KOPT-K1 (cell line): ENCODE measurements around the gene DRC1.
"Not testable (repeated sequence)": the region's sequence is repeated elsewhere in the genome, so short reads cannot be mapped to it uniquely, and the experiment has no call there.

Experiments used
- H3K27ac ChIP-seq: fragments of 200-600 bp; sonication (generic); 2 replicates; pipeline ENCODE4 v1.5.1; 2016; ENCODE audit warnings: antibody characterized with exemption, mild to moderate bottlenecking, low read depth, low read length; ENCODE audit not compliant: poor library complexity, severe bottlenecking
- H3K36me3 ChIP-seq: fragments of 200-600 bp; sonication (generic); 2 replicates; pipeline ENCODE4 v1.5.1; 2017; ENCODE audit warnings: antibody characterized with exemption, mild to moderate bottlenecking, low read length, moderate library complexity; ENCODE audit not compliant: insufficient read depth
- H3K9me3 ChIP-seq: fragments of 200-600 bp; sonication (generic); 2 replicates; pipeline ENCODE4 v1.5.1; 2017; ENCODE audit warnings: antibody characterized with exemption, low read length, mild to moderate bottlenecking; ENCODE audit not compliant: insufficient read depth, poor library complexity, severe bottlenecking

The DRC1 gene

DNA sequence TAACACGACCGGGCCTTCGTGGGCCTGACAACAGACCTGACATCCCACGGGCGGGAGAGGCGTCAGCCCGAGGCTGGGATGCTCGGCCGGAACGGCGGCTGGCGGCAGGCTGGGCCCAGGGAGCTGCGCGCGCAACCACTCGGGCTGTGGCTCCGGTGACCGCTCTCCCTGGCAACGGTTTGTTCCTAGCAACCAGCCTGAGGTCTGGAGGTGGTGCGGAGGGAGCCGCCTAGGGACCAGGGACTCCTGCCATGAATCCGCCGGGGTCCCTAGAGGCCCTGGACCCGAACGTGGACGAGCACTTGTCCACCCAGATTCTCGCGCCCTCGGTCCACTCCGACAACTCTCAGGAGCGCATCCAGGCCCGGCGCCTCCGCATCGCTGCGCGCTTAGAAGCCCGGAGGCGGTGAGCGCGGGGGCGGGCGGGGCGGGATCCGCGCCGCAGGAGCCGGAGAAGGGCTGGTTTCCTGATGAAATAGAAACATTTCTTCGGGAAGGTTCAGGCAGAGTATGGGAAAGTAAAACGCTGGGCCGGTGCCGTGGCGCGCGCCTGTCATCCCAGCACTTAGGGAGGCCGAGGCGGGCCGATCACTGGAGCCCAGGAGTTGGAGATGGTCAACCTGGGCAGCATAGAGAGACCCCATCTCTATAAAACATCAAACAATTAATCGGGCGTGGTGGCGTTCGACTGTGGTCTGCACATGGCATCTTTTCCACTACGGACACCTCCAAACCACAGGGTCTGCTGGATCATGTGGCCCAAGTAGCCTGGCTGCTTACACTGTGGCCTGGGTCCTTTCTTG lies at the start of gene DRC1:
Gene DRC1, plus strand, starts transcription at position 182 of the 803 bp plus-strand sequence. Its CDS starts 70 bp downstream, at position 252.
- H3K27ac ChIP-seq = no peak within 1 kb of the TSS
- H3K9me3 ChIP-seq = no peaks in the 10 kb centered on the region
- H3K36me3 ChIP-seq = no peaks in the 10 kb centered on the region

DNA sequence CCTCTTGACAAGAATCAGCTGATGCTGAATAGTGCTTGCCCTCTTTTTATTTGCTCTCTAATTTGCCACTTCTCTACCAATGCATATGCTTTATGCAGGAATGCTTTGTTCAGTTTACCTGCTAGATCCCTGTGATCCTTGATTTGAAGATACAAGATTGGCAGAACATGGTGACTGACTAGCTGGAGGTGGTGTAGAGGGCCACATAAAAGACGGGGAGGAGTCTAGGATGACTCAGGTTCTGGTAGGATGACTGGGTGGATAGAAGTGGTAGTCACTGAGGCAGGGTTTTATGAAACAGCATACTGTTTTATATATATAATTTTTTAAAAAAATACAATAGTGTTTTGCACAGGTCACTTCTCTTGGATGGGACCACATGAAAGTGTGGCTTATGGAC lies 48.8 kb upstream of the DRC1 start:
- no peak overlapping the region for H3K27ac ChIP-seq
- H3K9me3 ChIP-seq = no peaks in the 10 kb centered on the region
- H3K36me3 ChIP-seq = peaks cover 80% of the 10 kb centered on the region

DNA sequence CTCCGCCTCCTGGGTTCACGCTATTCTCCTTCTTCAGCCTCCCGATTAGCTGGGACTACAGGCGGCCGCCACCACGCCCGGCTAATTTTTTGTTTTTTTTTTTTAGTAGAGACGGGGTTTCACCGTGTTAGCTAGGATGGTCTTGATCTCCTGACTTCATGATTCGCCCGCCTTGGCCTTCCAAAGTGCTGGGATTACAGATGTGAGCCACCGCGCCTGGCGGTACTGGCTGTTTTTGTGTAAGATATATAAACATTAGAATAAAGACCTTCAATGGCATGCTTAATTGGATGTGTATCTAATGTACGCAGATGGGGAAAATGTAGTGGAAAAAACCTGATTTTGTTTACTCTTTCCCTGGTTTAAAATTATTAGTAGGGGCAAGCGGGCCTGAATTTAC lies 47.3 kb upstream of the DRC1 start:
- H3K36me3 ChIP-seq = peaks cover 84% of the 10 kb centered on the region
- not testable (repeated sequence) for H3K27ac ChIP-seq, H3K9me3 ChIP-seq

DNA sequence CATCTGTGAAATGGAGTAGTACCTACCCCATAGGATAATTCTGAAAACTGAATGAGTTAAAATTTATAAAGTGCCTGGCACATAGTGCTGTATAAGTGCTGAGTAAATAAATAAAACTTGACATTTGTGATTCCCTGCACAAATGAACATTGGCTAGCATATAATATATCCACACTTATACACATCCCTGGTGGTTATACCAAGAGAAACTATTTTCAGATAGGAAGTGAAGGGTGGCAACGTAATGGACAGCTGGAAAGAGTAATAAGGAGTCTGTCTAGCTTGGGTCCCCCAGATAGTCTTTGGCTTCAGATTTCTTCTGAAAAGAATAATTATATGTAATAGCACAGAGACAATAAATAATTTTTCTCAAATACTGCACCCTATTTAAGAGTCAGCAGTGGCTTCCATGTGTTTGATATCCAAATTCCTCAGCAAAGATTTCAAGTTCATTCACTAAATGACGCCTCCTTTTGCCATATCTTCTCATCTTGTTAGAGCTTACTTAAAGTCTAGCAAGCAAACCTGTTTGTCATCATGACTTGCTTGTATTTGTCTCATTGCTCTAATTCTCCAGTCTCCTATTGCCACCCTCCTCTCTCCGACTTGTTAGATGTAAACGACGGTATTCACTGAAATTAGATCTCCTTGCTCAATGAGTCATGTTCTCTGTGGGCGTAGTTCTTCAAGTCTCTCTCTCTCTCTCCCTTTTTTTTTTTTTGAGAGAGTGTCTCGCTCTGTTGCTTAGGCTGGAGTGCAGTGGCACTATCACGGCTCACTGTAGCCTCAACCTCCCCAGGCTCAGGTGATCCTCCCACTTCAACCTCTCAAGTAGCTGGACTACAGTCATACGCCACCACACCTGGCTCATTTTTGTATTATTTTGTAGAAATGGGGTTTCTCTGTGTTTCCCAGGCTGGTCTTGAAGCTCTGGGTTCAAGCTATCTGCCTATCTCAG lies 46.4 kb upstream of the DRC1 start:
- Histone ChIP-seq H3K36me3 (peaks cover 80% of the 10 kb centered on the region), H3K27ac (no peak overlapping the region), H3K9me3 (no peaks in the 10 kb centered on the region)

DNA sequence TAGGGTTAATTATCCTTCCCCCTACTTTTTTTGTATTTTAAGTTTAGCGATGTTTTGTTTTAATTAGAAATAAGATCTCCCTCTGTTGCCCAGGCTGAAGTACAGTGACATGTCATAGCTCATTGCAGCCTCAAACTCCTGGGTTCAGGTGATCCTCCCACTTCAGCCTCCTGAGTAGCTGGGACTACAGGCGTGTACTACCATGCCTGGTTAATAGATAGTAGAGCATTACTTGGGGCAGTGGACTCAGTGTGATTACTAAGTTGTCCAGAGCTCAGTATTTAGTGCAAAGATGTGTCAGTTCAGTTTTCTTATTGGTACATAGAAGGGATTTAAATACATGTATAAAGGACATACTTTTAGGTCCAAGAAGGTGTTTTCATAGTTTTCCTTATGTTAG lies 45.6 kb upstream of the DRC1 start:
- peaks cover 78% of the 10 kb centered on the region for H3K36me3 ChIP-seq
- H3K9me3 ChIP-seq = no peaks in the 10 kb centered on the region
- H3K27ac ChIP-seq = no peak overlapping the region

DNA sequence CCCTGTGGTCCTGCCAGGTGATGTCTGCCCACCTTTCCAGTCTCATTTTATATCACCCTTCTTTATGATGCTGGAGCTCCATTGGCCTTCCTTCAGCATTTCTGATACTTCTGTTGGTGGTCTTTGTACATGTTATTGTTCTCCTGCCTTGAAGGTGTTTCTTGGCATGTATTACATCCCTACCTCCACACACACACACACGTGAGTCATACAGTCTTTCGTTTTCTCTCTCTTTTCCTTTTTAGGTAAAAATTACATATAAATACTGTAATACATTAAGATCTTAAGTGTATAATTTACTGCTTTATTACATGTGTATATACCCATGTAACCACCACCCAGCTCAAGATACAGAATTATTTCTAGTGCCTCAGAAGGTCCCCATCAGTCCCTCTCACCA lies 44.9 kb upstream of the DRC1 start:
- H3K36me3 ChIP-seq = peaks cover 74% of the 10 kb centered on the region

DNA sequence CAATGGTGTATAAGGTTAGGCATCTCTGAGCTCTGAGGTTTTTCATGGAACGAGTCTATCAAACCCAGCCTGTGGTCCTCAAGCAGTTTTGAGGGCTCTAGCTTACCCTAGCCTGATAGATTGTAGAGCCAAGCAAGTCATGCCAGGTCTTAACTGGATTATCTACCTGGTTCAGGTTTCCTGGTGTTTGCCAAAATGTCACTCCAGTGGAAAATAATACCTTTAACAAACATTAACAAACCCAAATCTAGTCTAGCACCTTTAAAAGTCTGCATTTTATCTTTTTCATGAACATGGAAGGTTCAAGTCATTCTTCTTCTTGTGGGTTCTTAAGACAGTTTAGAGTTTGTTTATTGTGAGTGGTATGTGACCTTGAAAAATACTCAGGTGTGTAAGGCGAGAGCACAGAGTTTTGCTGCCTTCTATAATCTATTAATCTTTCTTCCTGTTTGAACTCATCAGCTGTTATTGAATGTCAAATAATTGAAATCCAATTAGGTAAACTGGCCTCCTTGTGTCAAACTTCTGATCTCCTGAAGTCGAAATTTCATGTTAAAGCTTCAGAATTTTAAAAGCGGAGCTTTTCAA lies 41.7 kb upstream of the DRC1 start:
- Histone ChIP-seq H3K27ac (no peak overlapping the region), H3K9me3 (no peaks in the 10 kb centered on the region), H3K36me3 (peaks cover 60% of the 10 kb centered on the region)

More for the DNA sequence above, 44.9 kb upstream of the DRC1 start:
- Histone ChIP-seq H3K27ac (no peak overlapping the region), H3K9me3 (no peaks in the 10 kb centered on the region)

DNA sequence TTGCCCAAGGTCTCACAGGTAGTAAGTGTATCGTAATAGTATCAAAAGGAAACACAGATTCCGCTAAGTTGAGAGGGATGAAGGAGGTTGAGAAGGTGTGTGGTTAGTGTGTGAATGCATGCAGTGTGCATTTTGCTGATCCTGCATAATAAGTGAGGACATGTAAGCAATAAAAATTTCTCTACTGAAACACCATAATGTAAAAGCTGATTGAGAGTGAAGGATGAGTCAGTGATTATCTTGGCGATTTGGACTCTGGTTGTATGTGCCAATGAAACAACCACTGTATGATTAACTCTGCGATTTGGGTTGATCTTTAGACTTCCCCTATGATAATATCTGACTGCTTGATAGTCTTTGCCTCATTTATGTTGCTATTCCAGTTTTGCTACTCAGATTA lies 38.4 kb upstream of the DRC1 start:
- no peak overlapping the region for H3K27ac ChIP-seq
- no peaks in the 10 kb centered on the region for H3K9me3 ChIP-seq
- peaks cover 61% of the 10 kb centered on the region for H3K36me3 ChIP-seq

DNA sequence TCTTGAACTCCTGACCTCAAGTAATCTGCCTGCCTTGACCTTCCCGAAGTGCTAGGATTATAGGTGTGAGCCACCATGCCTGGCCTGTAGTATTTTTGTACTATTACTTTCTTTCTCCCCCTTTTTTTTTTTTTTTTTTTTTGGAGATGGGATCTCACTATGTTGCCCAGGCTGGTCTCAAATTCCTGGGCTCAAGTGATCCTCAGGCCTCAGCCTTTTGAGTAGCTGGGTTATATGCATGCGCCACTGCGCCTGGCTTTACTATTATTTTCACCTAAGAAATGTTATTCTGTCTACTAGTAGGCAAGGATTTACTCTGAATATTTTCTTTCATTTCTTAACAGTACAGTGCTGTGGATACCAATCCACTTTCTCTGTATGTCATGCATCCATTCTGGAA lies 37.8 kb upstream of the DRC1 start:
- H3K9me3 ChIP-seq = no peaks in the 10 kb centered on the region
- H3K27ac ChIP-seq = no peak overlapping the region
- H3K36me3 ChIP-seq = peaks cover 61% of the 10 kb centered on the region

DNA sequence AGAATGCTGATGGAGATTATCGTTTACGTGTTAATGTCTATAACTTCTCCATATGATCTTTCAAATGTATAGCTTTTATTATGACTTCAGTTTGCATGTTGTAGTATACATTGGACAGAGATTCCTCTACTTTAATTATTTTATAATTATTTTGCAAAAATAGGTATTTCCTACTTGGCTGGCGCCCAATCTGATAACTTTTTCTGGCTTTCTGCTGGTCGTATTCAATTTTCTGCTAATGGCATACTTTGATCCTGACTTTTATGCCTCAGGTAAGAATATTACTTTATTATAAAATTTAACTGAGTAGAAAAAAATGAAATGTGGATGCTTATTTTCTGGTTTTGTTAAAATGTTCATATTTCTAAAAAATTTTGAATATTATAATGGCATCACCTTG lies 37.1 kb upstream of the DRC1 start:
- Histone ChIP-seq H3K27ac (no peak overlapping the region), H3K36me3 (peaks cover 66% of the 10 kb centered on the region), H3K9me3 (no peaks in the 10 kb centered on the region)

DNA sequence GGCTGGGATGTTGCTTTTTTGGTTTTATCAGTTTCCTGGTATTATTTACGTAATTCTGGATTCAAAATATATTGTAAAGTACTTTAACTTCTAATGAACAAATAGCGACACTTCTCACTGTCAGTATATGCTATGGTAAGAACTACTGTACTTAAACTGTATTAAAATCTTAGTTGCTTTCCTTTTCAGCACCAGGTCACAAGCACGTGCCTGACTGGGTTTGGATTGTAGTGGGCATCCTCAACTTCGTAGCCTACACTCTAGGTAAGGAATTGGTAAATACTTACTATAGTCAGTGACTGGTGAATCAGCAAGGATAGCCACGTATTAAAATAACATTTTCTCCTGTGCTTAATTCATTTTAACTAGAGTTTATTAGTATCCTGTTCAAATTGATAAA lies 34.8 kb upstream of the DRC1 start:
- Histone ChIP-seq H3K36me3 (peaks cover 60% of the 10 kb centered on the region), H3K9me3 (no peaks in the 10 kb centered on the region), H3K27ac (no peak overlapping the region)

DNA sequence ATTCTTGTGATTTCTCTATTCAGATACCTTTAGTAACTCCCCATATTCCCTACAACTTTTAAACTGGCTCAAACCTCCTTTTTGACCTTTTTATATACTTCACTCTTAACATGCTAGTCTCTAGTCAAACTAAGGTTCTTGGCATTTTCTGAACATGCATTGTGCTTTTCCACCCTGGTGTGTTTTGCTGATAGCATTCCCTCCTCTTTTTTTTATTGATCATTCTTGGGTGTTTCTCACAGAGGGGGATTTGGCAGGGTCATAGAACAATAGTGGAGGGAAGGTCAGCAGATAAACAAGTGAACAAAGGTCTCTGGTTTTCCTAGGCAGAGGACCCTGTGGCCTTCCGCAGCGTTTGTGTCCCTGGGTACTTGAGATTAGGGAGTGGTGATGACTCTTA lies 32.1 kb upstream of the DRC1 start:
- H3K36me3 ChIP-seq = peaks cover 81% of the 10 kb centered on the region
- not testable (repeated sequence) for H3K9me3 ChIP-seq, H3K27ac ChIP-seq

DNA sequence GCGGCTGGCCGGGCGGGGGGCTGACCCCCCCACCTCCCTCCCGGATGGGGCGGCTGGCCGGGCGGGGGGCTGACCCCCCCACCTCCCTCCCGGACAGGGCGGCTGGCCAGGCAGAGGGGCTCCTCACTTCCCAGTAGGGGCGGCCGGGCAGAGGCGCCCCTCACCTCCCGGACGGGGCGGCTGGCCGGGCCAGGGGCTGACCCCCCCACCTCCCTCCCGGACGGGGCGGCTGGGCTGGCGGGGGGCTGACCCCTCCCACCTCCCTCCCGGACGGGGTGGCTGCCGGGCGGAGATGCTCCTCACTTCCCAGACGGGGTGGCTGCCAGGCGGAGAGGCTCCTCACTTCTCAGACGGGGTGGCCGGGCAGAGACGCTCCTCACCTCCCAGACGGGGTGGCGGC lies 30.8 kb upstream of the DRC1 start:
- not testable (repeated sequence) for H3K9me3 ChIP-seq, H3K27ac ChIP-seq
- H3K36me3 ChIP-seq = peaks cover 83% of the 10 kb centered on the region

DNA sequence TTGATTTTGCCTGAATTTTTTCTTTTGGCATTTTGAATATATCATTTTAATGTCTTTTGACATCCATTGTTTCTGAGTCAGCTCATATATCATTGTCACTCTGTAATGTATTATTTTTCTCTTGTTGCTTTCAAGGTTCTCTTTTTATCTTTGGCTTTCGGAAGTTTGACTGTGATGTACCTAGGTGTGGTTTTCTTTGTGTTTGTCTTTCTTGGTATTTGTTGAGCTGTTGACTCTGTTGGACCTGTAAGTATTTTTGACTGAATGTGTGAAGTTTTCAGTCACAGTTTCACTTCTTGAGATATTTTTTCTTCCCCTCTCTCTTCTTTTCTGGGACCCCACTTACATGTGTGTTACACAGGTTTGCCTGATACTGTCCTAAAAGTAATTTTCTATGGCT lies 24.9 kb upstream of the DRC1 start:
- no peak overlapping the region for H3K27ac ChIP-seq
- peaks cover 98% of the 10 kb centered on the region for H3K36me3 ChIP-seq
- H3K9me3 ChIP-seq = no peaks in the 10 kb centered on the region

DNA sequence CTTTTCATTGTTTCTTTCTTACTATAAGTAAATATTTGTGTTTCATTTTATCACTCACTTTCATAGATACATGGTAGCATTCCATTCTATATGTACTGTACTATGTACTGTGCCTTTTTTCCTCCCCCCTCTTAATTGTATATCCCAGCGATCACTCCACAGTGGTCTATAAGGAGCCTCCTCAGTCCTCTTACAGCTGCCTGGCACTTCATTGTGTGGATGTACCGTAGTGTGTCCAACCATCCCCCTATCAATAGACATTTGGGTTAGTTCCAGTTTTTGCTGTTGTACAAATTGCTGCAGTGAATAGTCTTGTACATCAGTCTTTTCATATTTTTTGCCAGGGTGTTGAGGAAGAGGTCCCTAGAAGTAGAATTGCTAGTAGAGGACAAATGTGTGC lies 21.4 kb upstream of the DRC1 start:
- no peaks in the 10 kb centered on the region for H3K9me3 ChIP-seq
- H3K27ac ChIP-seq = no peak overlapping the region
- H3K36me3 ChIP-seq = peaks cover 99% of the 10 kb centered on the region
